NB4 (cell line): ENCODE results near the gene MAPK1IP1L.

Source experiments
- DNase-seq: peaks from one replicate; pipeline ENCODE4 v3.0.0; 2010; ENCODE audit warnings: low read depth
- H3K4me3 ChIP-seq: one replicate; pipeline ENCODE4 v1.5.1; 2011; ENCODE audit warnings: mild to moderate bottlenecking, low read depth, low read length, moderate library complexity
- CTCF ChIP-seq: IDR thresholded peaks from one replicate; pipeline ENCODE4 v1.5.1; 2012; ENCODE audit warnings: low read depth, low read length
- MAX ChIP-seq: IDR thresholded peaks from 2 replicates; pipeline ENCODE4 v1.6.1; 2011; ENCODE audit warnings: low read depth, low read length
- MYC ChIP-seq: IDR thresholded peaks from 2 replicates; pipeline ENCODE4 v1.6.1; 2011; ENCODE audit warnings: low read depth, low read length
- POLR2A ChIP-seq: IDR thresholded peaks from 2 replicates; pipeline ENCODE4 v1.6.1; 2011; ENCODE audit warnings: mild to moderate bottlenecking; ENCODE audit not compliant: insufficient read length; ENCODE audit errors: extremely low read depth

The MAPK1IP1L gene

GRCh38 chr14:55105991-55106390, 54.5 kb downstream of the MAPK1IP1L start:
- DNase-seq: no peak
- TF ChIP-seq POLR2A: no peak
- no peak for TF ChIP-seq CTCF
- no peak for TF ChIP-seq MYC
- no peak for TF ChIP-seq MAX
- H3K4me3 ChIP-seq: no peak overlapping the region

- DNase-seq: peak; percentile 95
- peak overlapping the region; percentile 25 for H3K4me3 ChIP-seq
- TF ChIP-seq CTCF: no peak
- peak; percentile 96 for TF ChIP-seq MAX
- TF ChIP-seq POLR2A: peak; percentile 39
- TF ChIP-seq MYC: peak; percentile 99
Measured at GRCh38 chr14:55107766-55108554, 56.5 kb downstream of the MAPK1IP1L start.

- no peak overlapping the region for H3K4me3 ChIP-seq
- no peak for TF ChIP-seq MAX
- DNase-seq: no peak
Measured at GRCh38 chr14:55109836-55110235, 58.4 kb downstream of the MAPK1IP1L start.

- no peak for TF ChIP-seq POLR2A
- no peak for TF ChIP-seq CTCF
- TF ChIP-seq MAX: no peak
- TF ChIP-seq MYC: no peak
- H3K4me3 ChIP-seq: no peak overlapping the region
- no peak for DNase-seq
Measured at GRCh38 chr14:55111122-55111708, 59.8 kb downstream of the MAPK1IP1L start.

- H3K4me3 ChIP-seq: no peak overlapping the region
- no peak for TF ChIP-seq POLR2A
- TF ChIP-seq CTCF: no peak
- TF ChIP-seq MAX: no peak
- no peak for TF ChIP-seq MYC
- DNase-seq: no peak
Measured at GRCh38 chr14:55114720-55115119, 63.3 kb downstream of the MAPK1IP1L start.

- no peak for DNase-seq
- H3K4me3 ChIP-seq: no peak overlapping the region
- TF ChIP-seq MAX (no peak), CTCF (no peak), POLR2A (no peak), MYC (no peak)
Measured at GRCh38 chr14:55115460-55115859, 64.0 kb downstream of the MAPK1IP1L start.
